H1 (cell line): ENCODE measurements around the gene SH3BP2.

Source experiments
- EZH2 ChIP-seq: fragments of 200-600 bp; sonication (generic); IDR thresholded peaks from 2 replicates; pipeline ENCODE4 v1.7.1; 2012; ENCODE audit warnings: low read depth, mild to moderate bottlenecking, moderate library complexity, low read length, inconsistent platforms; ENCODE audit not compliant: severe bottlenecking
- FOSL1 ChIP-seq: IDR thresholded peaks from 2 replicates; pipeline ENCODE4 v1.6.1; 2011; ENCODE audit warnings: mild to moderate bottlenecking, low read depth, low read length, moderate library complexity; ENCODE audit not compliant: insufficient read depth
- GABPA ChIP-seq: IDR thresholded peaks from 2 replicates; pipeline ENCODE4 v1.6.1; 2011; ENCODE audit warnings: mild to moderate bottlenecking, low read length, moderate library complexity, borderline replicate concordance; ENCODE audit not compliant: insufficient read depth
- JUND ChIP-seq: IDR thresholded peaks from 2 replicates; pipeline ENCODE4 v1.6.1; 2011; ENCODE audit warnings: mild to moderate bottlenecking, improper control_type of control experiment, low read length
- KDM5A ChIP-seq: fragments of 200-600 bp; IDR thresholded peaks from 2 replicates; pipeline ENCODE4 v1.7.1; 2012; ENCODE audit warnings: mild to moderate bottlenecking, low read length, inconsistent platforms, mixed read lengths
- POLR2A ChIP-seq, 2 experiments: IDR thresholded peaks; 1 replicate in 1 of 2; 2 replicates in 1 of 2; pipeline ENCODE4 v1.6.1; 2011; ENCODE audit warnings: low read depth in 2 of 2, low read length in 2 of 2, mild to moderate bottlenecking in 2 of 2; ENCODE audit errors: control extremely low read depth in 1 of 2
- POLR2AphosphoS5 ChIP-seq: IDR thresholded peaks from 2 replicates; pipeline ENCODE4 v1.6.1; 2011; ENCODE audit warnings: low read depth, low read length
- SRF ChIP-seq: IDR thresholded peaks from 2 replicates; pipeline ENCODE4 v1.6.1; 2011; ENCODE audit warnings: mild to moderate bottlenecking, low read depth, low read length, moderate library complexity
- TBP ChIP-seq: IDR thresholded peaks from 2 replicates; pipeline ENCODE4 v1.6.1; 2011; ENCODE audit warnings: low read depth, low read length, improper control_type of control experiment
- TCF12 ChIP-seq: IDR thresholded peaks from 2 replicates; pipeline ENCODE4 v1.6.1; 2011; ENCODE audit warnings: low read depth, mild to moderate bottlenecking, low read length
- USF2 ChIP-seq: IDR thresholded peaks from 2 replicates; pipeline ENCODE4 v1.6.1; 2011; ENCODE audit warnings: low read length, improper control_type of control experiment
- TF ChIP-seq, protein P1 (sequence below), 3 experiments: IDR thresholded peaks; 1 replicate in 2 of 3; 2 replicates in 1 of 3; pipeline versions ENCODE4 v1.5.1 to v1.6.1; 2011; ENCODE audit warnings: low read length in 3 of 3, mild to moderate bottlenecking in 3 of 3, inconsistent platforms in 2 of 3, low read depth in 1 of 3, moderate library complexity in 1 of 3; ENCODE audit not compliant: insufficient read depth in 1 of 3; ENCODE audit errors: control extremely low read depth in 1 of 3
- TF ChIP-seq, protein P2 (sequence below): IDR thresholded peaks from 2 replicates; pipeline ENCODE4 v1.6.1; 2012; ENCODE audit warnings: low read length, inconsistent platforms

DNA sequence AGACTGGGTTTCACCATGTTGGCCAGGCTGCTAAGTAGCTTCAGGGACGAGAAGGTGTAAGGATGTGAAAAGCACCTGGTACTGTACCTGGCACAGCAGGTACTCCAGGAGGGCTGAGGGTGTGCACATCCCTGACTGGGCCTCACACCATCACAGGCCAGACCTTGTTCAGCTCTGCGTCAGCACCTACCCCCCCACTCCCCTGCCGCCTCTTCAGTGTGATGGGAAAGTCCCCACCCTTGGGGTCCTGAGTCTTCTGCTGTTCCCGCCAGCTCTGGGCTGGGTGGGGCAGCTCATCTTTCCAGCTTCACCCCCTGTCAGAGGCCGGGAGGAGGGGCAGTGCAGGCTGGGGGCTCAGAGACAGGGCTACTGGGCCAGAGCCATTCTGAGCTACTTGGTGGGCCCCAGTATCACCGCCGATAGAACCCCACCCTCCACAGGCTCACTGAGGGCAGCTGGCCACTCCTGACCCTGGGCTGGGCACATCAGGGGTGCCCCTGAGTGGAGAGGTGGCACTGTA is 6.7 kb upstream of the SH3BP2 start:
- TF ChIP-seq USF2, result no peak
- no peak for TF ChIP-seq POLR2A (IDR thresholded peaks at IDR 0.05; ENCODE audit: control extremely low read depth in 1 of 2, low read depth in 2 of 2, low read length in 2 of 2)
- TF ChIP-seq SRF, result no peak
- no peak for TF ChIP-seq POLR2AphosphoS5
- TF ChIP-seq JUND, result no peak
- TF ChIP-seq KDM5A, result no peak
- TF ChIP-seq, protein P1, sequence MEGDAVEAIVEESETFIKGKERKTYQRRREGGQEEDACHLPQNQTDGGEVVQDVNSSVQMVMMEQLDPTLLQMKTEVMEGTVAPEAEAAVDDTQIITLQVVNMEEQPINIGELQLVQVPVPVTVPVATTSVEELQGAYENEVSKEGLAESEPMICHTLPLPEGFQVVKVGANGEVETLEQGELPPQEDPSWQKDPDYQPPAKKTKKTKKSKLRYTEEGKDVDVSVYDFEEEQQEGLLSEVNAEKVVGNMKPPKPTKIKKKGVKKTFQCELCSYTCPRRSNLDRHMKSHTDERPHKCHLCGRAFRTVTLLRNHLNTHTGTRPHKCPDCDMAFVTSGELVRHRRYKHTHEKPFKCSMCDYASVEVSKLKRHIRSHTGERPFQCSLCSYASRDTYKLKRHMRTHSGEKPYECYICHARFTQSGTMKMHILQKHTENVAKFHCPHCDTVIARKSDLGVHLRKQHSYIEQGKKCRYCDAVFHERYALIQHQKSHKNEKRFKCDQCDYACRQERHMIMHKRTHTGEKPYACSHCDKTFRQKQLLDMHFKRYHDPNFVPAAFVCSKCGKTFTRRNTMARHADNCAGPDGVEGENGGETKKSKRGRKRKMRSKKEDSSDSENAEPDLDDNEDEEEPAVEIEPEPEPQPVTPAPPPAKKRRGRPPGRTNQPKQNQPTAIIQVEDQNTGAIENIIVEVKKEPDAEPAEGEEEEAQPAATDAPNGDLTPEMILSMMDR (IDR thresholded peaks at IDR 0.05; ENCODE audit: control extremely low read depth in 1 of 3, insufficient read depth in 1 of 3, low read depth in 1 of 3, low read length in 3 of 3), result no peak
- TF ChIP-seq TBP, result no peak
- TF ChIP-seq GABPA, result no peak
- TF ChIP-seq, protein P2, sequence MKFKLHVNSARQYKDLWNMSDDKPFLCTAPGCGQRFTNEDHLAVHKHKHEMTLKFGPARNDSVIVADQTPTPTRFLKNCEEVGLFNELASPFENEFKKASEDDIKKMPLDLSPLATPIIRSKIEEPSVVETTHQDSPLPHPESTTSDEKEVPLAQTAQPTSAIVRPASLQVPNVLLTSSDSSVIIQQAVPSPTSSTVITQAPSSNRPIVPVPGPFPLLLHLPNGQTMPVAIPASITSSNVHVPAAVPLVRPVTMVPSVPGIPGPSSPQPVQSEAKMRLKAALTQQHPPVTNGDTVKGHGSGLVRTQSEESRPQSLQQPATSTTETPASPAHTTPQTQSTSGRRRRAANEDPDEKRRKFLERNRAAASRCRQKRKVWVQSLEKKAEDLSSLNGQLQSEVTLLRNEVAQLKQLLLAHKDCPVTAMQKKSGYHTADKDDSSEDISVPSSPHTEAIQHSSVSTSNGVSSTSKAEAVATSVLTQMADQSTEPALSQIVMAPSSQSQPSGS, result no peak
- TF ChIP-seq FOSL1, result no peak
- TF ChIP-seq TCF12, result no peak
- TF ChIP-seq EZH2, result no peak
